ENCODE measurements around the gene XRCC4. TPM values are rescaled to one million over a fixed set of nuclear protein-coding genes. Genes with fewer than 3 reads are reported as not detected.

The XRCC4 gene
- total RNA-seq, 1 experiment from 2014 or later: 10.8 TPM

DNA sequence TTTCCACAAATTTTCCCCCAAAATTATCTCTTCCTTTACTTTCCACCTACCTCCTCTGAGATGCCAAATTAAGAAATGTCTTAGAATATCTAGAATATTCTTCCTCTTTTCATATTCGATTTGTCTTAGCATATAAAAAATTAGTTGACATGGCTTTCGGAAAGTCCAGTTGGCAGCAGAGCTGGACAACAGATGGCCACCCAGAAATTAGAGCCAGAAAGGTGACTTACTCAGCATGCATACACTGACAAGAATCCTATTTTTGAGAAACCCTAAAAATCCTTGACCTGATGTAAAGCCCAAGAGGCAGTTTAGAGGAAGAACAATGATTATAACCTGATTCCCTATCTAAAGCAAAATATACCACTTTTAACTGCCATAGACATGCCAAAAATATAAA lies 22.2 kb upstream of the XRCC4 start:
- H3K79me1 ChIP-seq (ENCODE audit: insufficient read depth, low read depth, low read length, poor library complexity, severe bottlenecking): no peaks in the 10 kb centered on the region
- no peak overlapping the region for H2BK15ac ChIP-seq (ENCODE audit: low read depth, low read length)
- no peak overlapping the region for H3K9ac ChIP-seq (ENCODE audit: extremely low read depth, insufficient read length, low read length)
- no peak overlapping the region for H4K8ac ChIP-seq (replicated peaks; ENCODE audit: insufficient read length, low read depth, low read length)
- H3K14ac ChIP-seq (ENCODE audit: insufficient read depth, low read length): no peak overlapping the region
- no peaks in the 10 kb centered on the region for H3K4me1 ChIP-seq (ENCODE audit: insufficient read depth, low read length)
- H3T11ph ChIP-seq (ENCODE audit: low read length): no peak overlapping the region
- H3K4me2 ChIP-seq (ENCODE audit: insufficient read depth, insufficient read length, low read length): no peak overlapping the region
- Mint-ChIP-seq H3K4me1 (no peaks in the 10 kb centered on the region), H3K36me3 (ENCODE audit: insufficient read depth in 1 of 3, low read depth in 3 of 3) (peaks cover 15 to 51% (median 47%) of the 10 kb centered on the region in 3 experiments; a peak in 6 of 7 replicates), H3K4me3 (no peak overlapping the region), H3K9me3 (no peaks in the 10 kb centered on the region), H3K27ac (peak overlapping the region in 1 of 3 experiments; percentile 17; a peak in 3 of 7 replicates), H3K27me3 (ENCODE audit: low read depth) (no peaks in the 10 kb centered on the region)
- H2AFZ ChIP-seq (ENCODE audit: low read length): no peak overlapping the region
- H3K4ac ChIP-seq (ENCODE audit: low read depth, low read length): no peak overlapping the region
- no peaks in the 10 kb centered on the region for H3K79me2 ChIP-seq (ENCODE audit: insufficient read depth, low read length)
- TF ChIP-seq, protein P1, sequence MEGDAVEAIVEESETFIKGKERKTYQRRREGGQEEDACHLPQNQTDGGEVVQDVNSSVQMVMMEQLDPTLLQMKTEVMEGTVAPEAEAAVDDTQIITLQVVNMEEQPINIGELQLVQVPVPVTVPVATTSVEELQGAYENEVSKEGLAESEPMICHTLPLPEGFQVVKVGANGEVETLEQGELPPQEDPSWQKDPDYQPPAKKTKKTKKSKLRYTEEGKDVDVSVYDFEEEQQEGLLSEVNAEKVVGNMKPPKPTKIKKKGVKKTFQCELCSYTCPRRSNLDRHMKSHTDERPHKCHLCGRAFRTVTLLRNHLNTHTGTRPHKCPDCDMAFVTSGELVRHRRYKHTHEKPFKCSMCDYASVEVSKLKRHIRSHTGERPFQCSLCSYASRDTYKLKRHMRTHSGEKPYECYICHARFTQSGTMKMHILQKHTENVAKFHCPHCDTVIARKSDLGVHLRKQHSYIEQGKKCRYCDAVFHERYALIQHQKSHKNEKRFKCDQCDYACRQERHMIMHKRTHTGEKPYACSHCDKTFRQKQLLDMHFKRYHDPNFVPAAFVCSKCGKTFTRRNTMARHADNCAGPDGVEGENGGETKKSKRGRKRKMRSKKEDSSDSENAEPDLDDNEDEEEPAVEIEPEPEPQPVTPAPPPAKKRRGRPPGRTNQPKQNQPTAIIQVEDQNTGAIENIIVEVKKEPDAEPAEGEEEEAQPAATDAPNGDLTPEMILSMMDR (conservative IDR thresholded peaks at IDR 0.05): no peak
- H4K91ac ChIP-seq (ENCODE audit: insufficient read length, low read depth, low read length): no peak overlapping the region
- no peak overlapping the region for H3K27ac ChIP-seq (ENCODE audit: insufficient read length, low read depth, low read length)
- H3K56ac ChIP-seq (ENCODE audit: insufficient read length, low read depth, low read length): no peak overlapping the region
- no peak overlapping the region for H3K23ac ChIP-seq (ENCODE audit: insufficient read length, low read depth, low read length)
- no peak overlapping the region for H2AK5ac ChIP-seq (ENCODE audit: insufficient read length, low read length)
- no CpG with 5 or more reads among the region's 2 CpGs for WGBS (ENCODE audit: extremely low coverage, insufficient read length, low lambda C conversion rate)
- no peaks in the 10 kb centered on the region for H3K9me3 ChIP-seq (ENCODE audit: control insufficient read depth, low read depth, low read length)
- DNase-seq: no peak
- no peaks in the 10 kb centered on the region for H4K20me1 ChIP-seq (ENCODE audit: control insufficient read depth, insufficient read depth, insufficient read length)
- no peak overlapping the region for H4K5ac ChIP-seq (ENCODE audit: insufficient read length, low read depth, low read length)
- H2BK20ac ChIP-seq (ENCODE audit: low read depth, low read length, poor library complexity, severe bottlenecking): no peak overlapping the region
- no peak overlapping the region for H2BK12ac ChIP-seq (ENCODE audit: insufficient read length, low read depth, low read length)
- no peaks in the 10 kb centered on the region for H3K27me3 ChIP-seq (ENCODE audit: insufficient read depth, low read length)
- H2BK120ac ChIP-seq (ENCODE audit: low read depth, low read length, poor library complexity, severe bottlenecking): no peak overlapping the region
- H3K23me2 ChIP-seq (ENCODE audit: insufficient read length, low read depth, low read length, poor library complexity, severe bottlenecking): no peaks in the 10 kb centered on the region
- H3K18ac ChIP-seq (ENCODE audit: insufficient read length, low read depth, low read length): no peak overlapping the region
- no peak overlapping the region for H2BK5ac ChIP-seq (ENCODE audit: insufficient read length, low read length)
